Esophagus muscularis mucosa (tissue), 3 donors: Measurements from ENCODE around the gene PDE4D.

Experiments used
- POLR2A ChIP-seq: fragments of 450-650 bp; IDR thresholded peaks from one replicate; pipeline ENCODE4 v1.6.1; 2017; ENCODE audit warnings: antibody characterized with exemption, moderate library complexity, mild to moderate bottlenecking, low read depth
- POLR2AphosphoS5 ChIP-seq, 2 donors: sonication (generic); formaldehyde crosslinking; IDR thresholded peaks; one replicate each; pipeline ENCODE4 v1.6.1; 2017; ENCODE audit warnings: antibody characterized with exemption in 2 of 2
- TF ChIP-seq, protein P1 (sequence below), 3 experiments: fragments of 200-600 bp in 2 of 3; fragments of 450-650 bp in 1 of 3; sonication (generic) in 2 of 3; IDR thresholded peaks; one replicate each; pipeline ENCODE4 v1.5.1; 2017 to 2019; ENCODE audit warnings: antibody characterized with exemption in 3 of 3, mild to moderate bottlenecking in 2 of 3, moderate library complexity in 1 of 3

DNA sequence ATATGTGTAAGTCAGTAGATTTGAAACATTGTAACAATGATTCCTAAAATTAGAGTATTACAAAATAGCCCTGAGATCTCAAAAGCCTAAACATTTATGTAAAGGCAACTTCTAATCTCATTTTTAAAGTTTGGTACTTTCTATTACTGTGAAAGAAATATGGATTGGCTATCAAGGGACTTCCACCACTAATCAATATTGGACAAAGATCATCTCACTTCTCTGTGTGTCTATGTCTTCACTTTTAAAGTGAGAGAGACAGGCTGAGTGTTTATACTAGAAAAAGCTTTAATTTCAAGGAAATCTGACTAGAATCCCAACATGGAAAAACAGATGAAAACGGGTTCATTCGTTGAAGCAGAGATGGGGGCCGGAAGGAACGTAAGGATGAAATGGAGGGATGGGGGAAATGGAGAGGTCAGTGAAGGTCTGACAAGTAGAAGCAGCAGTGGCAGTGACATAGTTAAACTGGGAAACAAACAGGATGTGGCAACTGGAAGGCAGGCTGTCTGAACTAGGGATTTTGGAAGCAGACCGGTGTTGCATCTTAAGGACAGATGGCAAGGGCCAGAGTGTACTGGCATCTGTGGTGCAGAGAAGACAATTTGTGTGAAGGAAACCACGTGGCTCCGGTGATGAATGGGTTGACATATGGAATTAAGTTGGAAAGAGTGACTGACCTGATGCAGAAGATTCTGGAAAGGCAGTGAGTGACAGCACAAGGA lies 60.8 kb downstream of the PDE4D start:
- TF ChIP-seq, protein P1, sequence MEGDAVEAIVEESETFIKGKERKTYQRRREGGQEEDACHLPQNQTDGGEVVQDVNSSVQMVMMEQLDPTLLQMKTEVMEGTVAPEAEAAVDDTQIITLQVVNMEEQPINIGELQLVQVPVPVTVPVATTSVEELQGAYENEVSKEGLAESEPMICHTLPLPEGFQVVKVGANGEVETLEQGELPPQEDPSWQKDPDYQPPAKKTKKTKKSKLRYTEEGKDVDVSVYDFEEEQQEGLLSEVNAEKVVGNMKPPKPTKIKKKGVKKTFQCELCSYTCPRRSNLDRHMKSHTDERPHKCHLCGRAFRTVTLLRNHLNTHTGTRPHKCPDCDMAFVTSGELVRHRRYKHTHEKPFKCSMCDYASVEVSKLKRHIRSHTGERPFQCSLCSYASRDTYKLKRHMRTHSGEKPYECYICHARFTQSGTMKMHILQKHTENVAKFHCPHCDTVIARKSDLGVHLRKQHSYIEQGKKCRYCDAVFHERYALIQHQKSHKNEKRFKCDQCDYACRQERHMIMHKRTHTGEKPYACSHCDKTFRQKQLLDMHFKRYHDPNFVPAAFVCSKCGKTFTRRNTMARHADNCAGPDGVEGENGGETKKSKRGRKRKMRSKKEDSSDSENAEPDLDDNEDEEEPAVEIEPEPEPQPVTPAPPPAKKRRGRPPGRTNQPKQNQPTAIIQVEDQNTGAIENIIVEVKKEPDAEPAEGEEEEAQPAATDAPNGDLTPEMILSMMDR (IDR thresholded peaks at IDR 0.05) = no peak
- TF ChIP-seq POLR2AphosphoS5 (IDR thresholded peaks at IDR 0.05) (no peak), POLR2A (no peak)
